H1 (cell line): ENCODE data around the gene CENPX. TPM values are rescaled to one million over a fixed set of nuclear protein-coding genes. Genes with fewer than 3 reads are reported as not detected.

Experiments
- ATF2 ChIP-seq: IDR thresholded peaks from 2 replicates; pipeline ENCODE4 v1.6.1; 2012; ENCODE audit warnings: low read length, inconsistent platforms
- BACH1 ChIP-seq: IDR thresholded peaks from 2 replicates; pipeline ENCODE4 v1.6.1; 2012; ENCODE audit warnings: low read length, improper control_type of control experiment
- CHD7 ChIP-seq: fragments of 300-600 bp; sonication (generic); IDR thresholded peaks from 2 replicates; pipeline ENCODE4 v1.7.1; 2012; ENCODE audit warnings: low read length, moderate library complexity, mild to moderate bottlenecking, inconsistent platforms; ENCODE audit not compliant: insufficient replicate concordance
- EGR1 ChIP-seq: IDR thresholded peaks from 2 replicates; pipeline ENCODE4 v1.6.1; 2011; ENCODE audit warnings: low read depth, low read length, borderline replicate concordance
- NRF1 ChIP-seq: IDR thresholded peaks from 2 replicates; pipeline ENCODE4 v1.6.1; 2011; ENCODE audit warnings: mild to moderate bottlenecking, low read depth, low read length, improper control_type of control experiment
- SAP30 ChIP-seq: fragments of 300-600 bp; sonication (generic); IDR thresholded peaks from 2 replicates; pipeline ENCODE4 v1.7.1; 2012; ENCODE audit warnings: low read length, moderate library complexity, mild to moderate bottlenecking, inconsistent platforms; ENCODE audit not compliant: insufficient read depth, insufficient replicate concordance
- TEAD4 ChIP-seq: IDR thresholded peaks from 2 replicates; pipeline ENCODE4 v1.6.1; 2012; ENCODE audit warnings: low read depth, low read length, inconsistent platforms, mixed read lengths
- polyA plus RNA-seq, 7 experiments: library from polyadenylated mRNA; depleted of rRNA in 3 of 7; stranded (reverse) in 5 of 7; unstranded in 2 of 7; fragments of >200 nt in 5 of 7; fragments of 200-250 nt in 2 of 7; gene quantifications; 1 replicate in 5 of 7; 2 replicates in 1 of 7; 4 replicates in 1 of 7; pipeline versions ENCODE4 v1.2.1 to v1.2.3, GENCODE V29; 2011 to 2013; ENCODE audit warnings: missing spikeins in 2 of 7, mixed read lengths in 2 of 7
- total RNA-seq: library from RNA; stranded (reverse); fragmentation: NEBNext Ultra II Directional; extraction: Animal tissue kit (Norgen Biotek cat#: 25700); gene quantifications from 2 replicates; pipeline ENCODE4 v1.2.1, GENCODE V29; 2021
- TF ChIP-seq, protein P1 (sequence below): IDR thresholded peaks from 2 replicates; pipeline ENCODE4 v1.6.1; 2012; ENCODE audit warnings: inconsistent platforms

Gene CENPX
- total and polyA plus RNA-seq, 2 of the 8 experiments (the other 6 are each of a cell fraction or from before 2014, with no cell fraction given), result 116 to 122 TPM

DNA sequence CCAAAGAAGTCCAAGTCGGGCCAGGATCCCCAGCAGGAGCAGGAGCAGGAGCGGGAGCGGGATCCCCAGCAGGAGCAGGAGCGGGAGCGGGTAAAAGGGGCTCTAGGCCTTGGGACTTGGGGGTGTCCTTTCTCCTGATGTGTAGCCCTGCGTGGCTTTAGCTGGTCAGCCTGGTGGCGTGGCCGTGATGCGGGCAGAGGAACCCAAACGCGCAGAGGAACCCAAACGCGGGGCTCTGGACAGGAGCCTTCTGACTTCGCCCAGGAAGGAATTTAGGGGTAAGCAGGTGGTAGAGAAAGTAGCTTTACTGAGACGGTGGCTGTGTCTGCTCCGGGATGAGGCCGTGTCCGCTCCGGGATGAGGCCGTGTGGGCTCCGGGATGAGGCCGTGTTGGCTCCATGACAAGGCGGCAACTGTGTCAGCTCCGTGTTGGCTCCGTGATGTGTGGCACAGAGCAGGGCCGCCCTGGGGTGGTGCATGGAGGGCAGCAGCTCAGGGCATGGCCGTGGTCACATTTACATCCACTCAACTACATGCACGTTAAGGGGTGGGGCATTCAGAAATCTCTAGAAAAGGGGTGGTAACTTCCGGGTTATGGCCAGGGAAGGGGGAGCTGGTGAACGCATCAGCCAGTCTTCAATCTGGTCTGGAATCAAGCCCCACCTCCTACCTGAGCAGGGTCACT is 25.8 kb downstream of the CENPX start (continued):
- TF ChIP-seq CHD7, result no peak
- TF ChIP-seq NRF1, result no peak
- no peak for TF ChIP-seq SAP30
- TF ChIP-seq EGR1, result no peak
- TF ChIP-seq ATF2, result no peak
- TF ChIP-seq BACH1, result no peak
- no peak for TF ChIP-seq TEAD4
- TF ChIP-seq, protein P1, sequence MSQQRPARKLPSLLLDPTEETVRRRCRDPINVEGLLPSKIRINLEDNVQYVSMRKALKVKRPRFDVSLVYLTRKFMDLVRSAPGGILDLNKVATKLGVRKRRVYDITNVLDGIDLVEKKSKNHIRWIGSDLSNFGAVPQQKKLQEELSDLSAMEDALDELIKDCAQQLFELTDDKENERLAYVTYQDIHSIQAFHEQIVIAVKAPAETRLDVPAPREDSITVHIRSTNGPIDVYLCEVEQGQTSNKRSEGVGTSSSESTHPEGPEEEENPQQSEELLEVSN, result no peak
